Hepatocyte (in vitro differentiated cells): ENCODE results near the gene DAAM2. TPM values are rescaled to one million over a fixed set of nuclear protein-coding genes. Genes with fewer than 3 reads are reported as not detected.

Experiments
- DNase-seq: peaks from one replicate; pipeline ENCODE4 v3.0.0-alpha.2; 2016; ENCODE audit warnings: low spot score
- H2AFZ ChIP-seq: fragments of 200-600 bp; sonication (generic); 2 replicates; pipeline ENCODE4 v1.6.0; 2016; ENCODE audit warnings: antibody characterized with exemption, mild to moderate bottlenecking
- H3K27ac ChIP-seq: fragments of 200-600 bp; sonication (generic); 2 replicates; pipeline ENCODE4 v1.5.1; 2016; ENCODE audit warnings: mild to moderate bottlenecking
- H3K27me3 ChIP-seq: fragments of 200-600 bp; sonication (generic); 2 replicates; pipeline ENCODE4 v1.6.1; 2016
- H3K36me3 ChIP-seq: fragments of 200-600 bp; sonication (generic); replicated peaks from 2 replicates; pipeline ENCODE4 v1.5.1; 2016; ENCODE audit warnings: low read depth; ENCODE audit not compliant: insufficient read depth
- H3K4me1 ChIP-seq: fragments of 200-600 bp; sonication (generic); 2 replicates; pipeline ENCODE4 v1.5.1; 2016; ENCODE audit warnings: mild to moderate bottlenecking, moderate library complexity; ENCODE audit not compliant: insufficient read depth
- H3K4me2 ChIP-seq: fragments of 200-600 bp; sonication (generic); 2 replicates; pipeline ENCODE4 v1.6.0; 2016
- H3K4me3 ChIP-seq: fragments of 200-600 bp; sonication (generic); 2 replicates; pipeline ENCODE4 v1.5.1; 2016; ENCODE audit warnings: mild to moderate bottlenecking
- H3K79me2 ChIP-seq: fragments of 200-600 bp; sonication (generic); 2 replicates; pipeline ENCODE4 v1.6.0; 2017; ENCODE audit warnings: mild to moderate bottlenecking
- H3K9me2 ChIP-seq: fragments of 200-600 bp; sonication (generic); replicated peaks from 2 replicates; pipeline ENCODE4 v1.6.0; 2017; ENCODE audit warnings: mild to moderate bottlenecking; ENCODE audit not compliant: insufficient read depth
- H3K9me3 ChIP-seq: fragments of 200-600 bp; sonication (generic); 2 replicates; pipeline ENCODE4 v1.5.1; 2016; ENCODE audit warnings: low read depth, mild to moderate bottlenecking
- H4K20me1 ChIP-seq: fragments of 200-600 bp; sonication (generic); 2 replicates; pipeline ENCODE4 v1.6.0; 2016; ENCODE audit warnings: mild to moderate bottlenecking; ENCODE audit not compliant: insufficient read depth, poor library complexity, severe bottlenecking
- EZH2 ChIP-seq: fragments of 200-600 bp; sonication (generic); IDR thresholded peaks from 2 replicates; pipeline ENCODE4 v1.6.1; 2016; ENCODE audit warnings: antibody characterized with exemption, mild to moderate bottlenecking, borderline replicate concordance
- EZH2phosphoT487 ChIP-seq: fragments of 200-600 bp; sonication (generic); IDR thresholded peaks from one replicate; pipeline ENCODE4 v1.6.1; 2018; ENCODE audit warnings: antibody characterized with exemption, mild to moderate bottlenecking, low read depth, moderate library complexity; ENCODE audit not compliant: unreplicated experiment, severe bottlenecking
- WGBS: methylation state at CpG from one replicate; pipeline ENCODE4 v1.1.6; 2016; ENCODE audit warnings: low lambda C conversion rate; ENCODE audit errors: missing lambda C conversion rate; 5-methylcytosine and 5-hydroxymethylcytosine counted together
- polyA plus RNA-seq: library from polyadenylated mRNA; unstranded; fragments of >200 nt; fragmentation: Nextera tagmentation; extraction: Ambion mirVana; gene quantifications from 2 replicates; pipeline ENCODE4 v1.2.1, GENCODE V29; 2016
- total RNA-seq: library from RNA; depleted of rRNA; stranded (reverse); fragments of >200 nt; gene quantifications from 2 replicates; pipeline ENCODE4 v1.2.3, GENCODE V29; 2014
- TF ChIP-seq, protein P1 (sequence below): fragments of 200-600 bp; sonication (generic); IDR thresholded peaks from 2 replicates; pipeline ENCODE4 v1.5.1; 2016; ENCODE audit warnings: antibody characterized with exemption, mild to moderate bottlenecking; ENCODE audit not compliant: poor library complexity

Gene DAAM2
- total and polyA plus RNA-seq, 2 experiments from 2014 or later = 11.7 to 15.1 TPM

DNA sequence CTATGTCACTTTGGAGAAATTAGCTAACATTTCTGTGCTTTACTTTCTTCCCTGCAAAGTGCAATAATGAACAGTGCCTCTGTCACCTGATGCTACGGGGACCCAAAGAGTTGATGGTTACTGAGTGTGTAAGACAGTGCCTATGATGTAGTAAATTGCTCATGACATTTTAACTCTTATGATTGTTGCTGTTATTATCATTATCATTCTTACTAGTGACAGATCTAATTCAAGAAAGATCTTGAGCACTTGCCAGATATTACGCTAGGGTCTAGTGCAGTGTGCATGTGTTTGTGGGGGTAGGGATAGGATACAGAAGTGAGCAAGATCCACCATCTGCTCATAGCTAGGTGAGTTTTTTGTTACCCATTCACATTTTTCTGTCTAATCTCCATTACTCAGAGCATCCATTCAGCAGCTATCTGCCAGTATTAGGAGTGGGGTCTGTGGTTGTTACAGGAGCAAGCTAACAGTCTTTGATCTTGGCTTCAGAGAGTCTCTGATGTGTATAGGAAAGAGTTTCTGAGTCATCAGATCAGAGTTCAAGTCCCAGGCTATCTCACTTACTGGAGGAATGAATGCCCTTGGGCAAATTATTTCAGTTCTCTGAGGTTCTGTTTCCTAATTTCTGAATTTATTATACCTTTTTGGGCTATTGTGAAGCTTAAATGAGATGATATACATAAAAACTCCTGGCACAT, 33.1 kb upstream of the DAAM2 start:
- no peak for DNase-seq
- Histone ChIP-seq H3K27ac (no peak overlapping the region), H2AFZ (no peak overlapping the region), H3K4me3 (no peak overlapping the region), H3K79me2 (no peaks in the 10 kb centered on the region), H3K9me3 (no peaks in the 10 kb centered on the region), H3K4me1 (no peaks in the 10 kb centered on the region), H3K4me2 (no peak overlapping the region), H3K36me3 (no peaks in the 10 kb centered on the region), H3K27me3 (no peaks in the 10 kb centered on the region), H3K9me2 (no peaks in the 10 kb centered on the region), H4K20me1 (no peaks in the 10 kb centered on the region)
- WGBS = 87% methylated on average over 2 of the region's 2 CpGs
- TF ChIP-seq EZH2 (no peak), EZH2phosphoT487 (no peak)
- TF ChIP-seq, protein P1, sequence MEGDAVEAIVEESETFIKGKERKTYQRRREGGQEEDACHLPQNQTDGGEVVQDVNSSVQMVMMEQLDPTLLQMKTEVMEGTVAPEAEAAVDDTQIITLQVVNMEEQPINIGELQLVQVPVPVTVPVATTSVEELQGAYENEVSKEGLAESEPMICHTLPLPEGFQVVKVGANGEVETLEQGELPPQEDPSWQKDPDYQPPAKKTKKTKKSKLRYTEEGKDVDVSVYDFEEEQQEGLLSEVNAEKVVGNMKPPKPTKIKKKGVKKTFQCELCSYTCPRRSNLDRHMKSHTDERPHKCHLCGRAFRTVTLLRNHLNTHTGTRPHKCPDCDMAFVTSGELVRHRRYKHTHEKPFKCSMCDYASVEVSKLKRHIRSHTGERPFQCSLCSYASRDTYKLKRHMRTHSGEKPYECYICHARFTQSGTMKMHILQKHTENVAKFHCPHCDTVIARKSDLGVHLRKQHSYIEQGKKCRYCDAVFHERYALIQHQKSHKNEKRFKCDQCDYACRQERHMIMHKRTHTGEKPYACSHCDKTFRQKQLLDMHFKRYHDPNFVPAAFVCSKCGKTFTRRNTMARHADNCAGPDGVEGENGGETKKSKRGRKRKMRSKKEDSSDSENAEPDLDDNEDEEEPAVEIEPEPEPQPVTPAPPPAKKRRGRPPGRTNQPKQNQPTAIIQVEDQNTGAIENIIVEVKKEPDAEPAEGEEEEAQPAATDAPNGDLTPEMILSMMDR = no peak

DNA sequence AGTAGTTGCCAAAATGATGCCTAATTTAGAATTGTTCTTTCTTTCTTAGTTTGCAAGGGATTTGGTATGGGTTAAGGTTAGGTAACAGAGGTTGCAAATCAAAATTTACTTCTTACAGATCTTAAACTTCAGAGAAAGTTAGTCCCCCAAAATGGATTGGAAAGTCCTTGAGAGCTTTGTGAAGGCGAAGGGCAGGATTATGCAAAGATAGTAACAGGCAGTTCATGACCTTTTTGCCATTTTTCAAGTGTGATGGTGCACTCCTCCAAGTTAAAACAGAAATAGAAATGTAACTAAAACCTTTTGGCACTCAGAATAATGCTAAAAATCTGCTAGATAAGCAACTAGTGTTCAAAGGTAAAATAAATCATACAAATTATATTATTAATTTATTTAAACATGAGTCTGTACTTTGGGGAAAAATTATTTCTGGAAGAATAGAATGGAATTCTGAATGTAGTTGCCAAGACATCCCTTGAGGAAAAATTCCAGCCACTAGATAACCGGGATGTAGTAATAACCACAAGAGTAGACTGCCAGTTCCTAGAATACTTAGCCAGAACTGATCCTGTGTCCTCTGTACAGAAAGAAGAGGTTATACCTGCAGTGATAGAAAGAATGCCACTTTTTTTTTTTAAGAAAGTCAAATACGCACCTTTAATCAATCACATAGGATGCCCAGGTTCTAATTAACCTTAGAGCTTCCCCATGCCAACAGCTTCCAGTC, 31.8 kb upstream of the DAAM2 start:
- no peak for TF ChIP-seq EZH2phosphoT487
- TF ChIP-seq, protein P1 = no peak
- no peak for TF ChIP-seq EZH2
- H3K79me2 ChIP-seq = no peaks in the 10 kb centered on the region
- no peak for DNase-seq
- no peak overlapping the region for H3K4me2 ChIP-seq
- no peak overlapping the region for H3K27ac ChIP-seq
- no peak overlapping the region for H3K4me3 ChIP-seq
- H3K36me3 ChIP-seq = no peaks in the 10 kb centered on the region
- H4K20me1 ChIP-seq = no peaks in the 10 kb centered on the region
- no peak overlapping the region for H2AFZ ChIP-seq
- no peaks in the 10 kb centered on the region for H3K27me3 ChIP-seq
- no peaks in the 10 kb centered on the region for H3K9me3 ChIP-seq
- 75% methylated on average over 3 of the region's 3 CpGs for WGBS
- no peaks in the 10 kb centered on the region for H3K4me1 ChIP-seq
- no peaks in the 10 kb centered on the region for H3K9me2 ChIP-seq

DNA sequence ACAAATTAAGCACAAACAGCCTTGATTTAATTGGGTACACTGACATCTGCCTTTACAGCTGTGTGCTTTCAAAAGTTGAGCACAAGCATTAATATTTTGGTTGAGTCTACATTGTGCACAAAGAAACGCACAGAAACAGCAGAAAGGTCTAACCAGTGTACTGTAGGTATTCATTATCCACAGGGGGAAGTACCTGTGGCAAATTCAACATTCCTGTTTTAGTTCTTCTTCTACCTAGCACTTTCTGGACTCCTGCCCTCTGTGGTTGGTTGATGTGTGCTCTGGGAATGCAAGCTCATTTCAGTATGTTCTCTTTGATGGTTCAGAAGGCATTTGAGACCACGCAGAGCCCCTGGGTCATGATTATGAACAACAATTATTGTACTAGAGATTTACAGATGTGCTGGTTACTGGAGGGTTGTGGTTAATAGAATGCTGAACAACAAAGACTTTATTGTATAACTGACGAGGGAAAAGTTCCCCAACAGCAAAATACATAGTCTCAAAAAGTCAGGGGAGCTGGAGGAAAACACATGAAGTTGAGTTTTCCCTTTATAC, 26.6 kb upstream of the DAAM2 start:
- H3K36me3 ChIP-seq = no peaks in the 10 kb centered on the region
- no peaks in the 10 kb centered on the region for H3K27me3 ChIP-seq
- H3K79me2 ChIP-seq = no peaks in the 10 kb centered on the region
- no peaks in the 10 kb centered on the region for H3K9me2 ChIP-seq
- H3K4me3 ChIP-seq = no peak overlapping the region
- DNase-seq = no peak
- no peaks in the 10 kb centered on the region for H4K20me1 ChIP-seq
- H2AFZ ChIP-seq = no peak overlapping the region
- H3K27ac ChIP-seq = no peak overlapping the region
- H3K4me2 ChIP-seq = no peak overlapping the region
- TF ChIP-seq EZH2 = no peak
- no peaks in the 10 kb centered on the region for H3K9me3 ChIP-seq
- 73% methylated on average over 3 of the region's 3 CpGs for WGBS
- H3K4me1 ChIP-seq = no peaks in the 10 kb centered on the region

DNA sequence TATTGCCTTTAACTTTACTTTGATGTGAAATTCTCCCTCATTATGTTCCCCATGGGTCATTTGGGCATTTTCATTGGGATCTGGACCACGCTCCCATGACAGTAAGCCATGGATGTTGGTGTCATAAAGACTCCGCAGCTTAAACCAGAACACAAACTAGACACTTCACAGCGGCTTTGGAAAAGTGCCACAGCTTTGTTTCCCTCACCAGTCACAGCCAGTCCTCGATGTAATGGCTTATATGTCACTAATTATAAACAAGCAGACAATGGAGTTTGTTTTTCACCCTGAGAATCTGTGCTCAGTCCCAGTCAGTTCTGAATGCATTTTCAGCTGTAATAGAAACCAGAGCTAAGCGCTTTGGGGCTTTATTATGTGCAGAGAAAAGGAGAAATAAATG, 23.2 kb upstream of the DAAM2 start:
- H3K4me2 ChIP-seq = no peak overlapping the region
- H3K27ac ChIP-seq = no peak overlapping the region
- no peaks in the 10 kb centered on the region for H3K36me3 ChIP-seq
- no peaks in the 10 kb centered on the region for H3K4me1 ChIP-seq
- WGBS = 56% methylated on average over 5 of the region's 5 CpGs
- TF ChIP-seq EZH2 (no peak), EZH2phosphoT487 (no peak)
- TF ChIP-seq, protein P1 = no peak
- no peaks in the 10 kb centered on the region for H3K27me3 ChIP-seq
- H3K4me3 ChIP-seq = no peak overlapping the region
- no peaks in the 10 kb centered on the region for H4K20me1 ChIP-seq
- H2AFZ ChIP-seq = no peak overlapping the region
- DNase-seq = no peak
- H3K9me2 ChIP-seq = no peaks in the 10 kb centered on the region
- H3K79me2 ChIP-seq = no peaks in the 10 kb centered on the region
- H3K9me3 ChIP-seq = no peaks in the 10 kb centered on the region
